ENCODE measurements around the gene SGMS2. TPM values are rescaled to one million over a fixed set of nuclear protein-coding genes. Genes with fewer than 3 reads are reported as not detected.

The SGMS2 gene
- total RNA-seq, 1 donor from 2014 or later: 0.26 TPM

DNA sequence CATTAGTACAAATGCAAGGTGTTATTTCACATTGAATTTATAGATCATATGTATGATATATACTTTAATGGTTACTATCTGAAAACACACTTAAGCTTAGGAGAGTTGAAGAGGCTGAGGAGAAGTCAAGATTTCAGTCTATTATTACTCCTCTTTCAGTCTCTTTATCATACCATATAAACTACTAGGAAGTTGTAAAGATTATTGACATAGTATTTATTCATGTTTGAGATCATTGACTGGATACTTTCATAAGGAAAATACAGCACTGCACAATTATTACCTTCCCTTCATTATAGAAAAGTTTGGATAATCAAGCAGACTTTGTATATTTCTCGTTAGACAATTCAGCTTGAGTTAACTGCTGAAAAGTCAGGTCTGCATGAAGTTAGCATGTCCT lies 10.0 kb upstream of the SGMS2 start:
- Mint-ChIP-seq H3K4me1 (ENCODE audit: unreplicated experiment) (no peaks in the 10 kb centered on the region), H3K36me3 (ENCODE audit: low read depth, unreplicated experiment) (no peaks in the 10 kb centered on the region), H3K27me3 (ENCODE audit: unreplicated experiment) (peaks cover 1% of the 10 kb centered on the region), H3K4me3 (ENCODE audit: unreplicated experiment) (no peak overlapping the region), H3K27ac (ENCODE audit: unreplicated experiment) (no peak overlapping the region), H3K9me3 (ENCODE audit: unreplicated experiment) (no peaks in the 10 kb centered on the region)
- DNase-seq (ENCODE audit: low spot score): no peak
- no peak for TF ChIP-seq CTCF (IDR thresholded peaks at IDR 0.05; ENCODE audit: unreplicated experiment)

- no peaks in the 10 kb centered on the region for H3K4me1 Mint-ChIP-seq (ENCODE audit: unreplicated experiment)
- no peaks in the 10 kb centered on the region for H3K9me3 Mint-ChIP-seq (ENCODE audit: unreplicated experiment)
- H3K4me3 Mint-ChIP-seq (ENCODE audit: unreplicated experiment): no peak overlapping the region
- H3K27ac Mint-ChIP-seq (ENCODE audit: unreplicated experiment): no peak overlapping the region
- no peak for TF ChIP-seq CTCF (IDR thresholded peaks at IDR 0.05; ENCODE audit: unreplicated experiment)
- no peak for DNase-seq (ENCODE audit: low spot score)
- H3K36me3 Mint-ChIP-seq (ENCODE audit: low read depth, unreplicated experiment): no peaks in the 10 kb centered on the region
- H3K27me3 Mint-ChIP-seq (ENCODE audit: unreplicated experiment): peaks cover 1% of the 10 kb centered on the region
These were observed 9.6 kb upstream of the SGMS2 start for GRCh38 chr4:107815158-107815557.

DNA sequence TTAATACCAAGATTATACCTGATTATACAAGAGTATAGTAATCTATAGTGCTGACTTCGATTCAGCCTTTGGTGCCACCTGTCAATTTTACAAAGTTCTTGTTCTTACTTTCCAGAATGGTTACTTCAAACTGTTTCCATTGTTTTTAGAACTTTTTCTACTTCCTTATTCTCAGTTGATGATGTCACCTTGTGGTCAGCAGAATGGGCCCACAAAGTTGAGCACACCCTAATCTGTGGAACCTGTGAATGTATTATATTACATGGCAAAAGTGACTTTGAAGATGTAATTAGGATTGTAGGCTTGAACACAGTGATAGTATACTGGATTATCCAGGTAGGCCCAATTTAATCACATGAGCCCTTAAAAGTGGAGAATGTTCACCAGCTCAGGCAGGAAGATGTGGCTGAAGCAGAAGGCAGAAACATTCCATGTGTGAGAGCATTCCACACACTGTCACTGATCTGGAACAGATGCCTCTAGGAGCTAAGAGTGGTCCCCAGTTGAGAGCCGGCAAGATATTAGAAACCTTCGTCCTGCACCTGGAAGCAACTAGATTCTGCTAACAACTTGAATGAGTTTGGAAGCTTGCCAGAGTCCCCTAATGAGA lies 6.3 kb upstream of the SGMS2 start:
- Mint-ChIP-seq H3K27me3 (ENCODE audit: unreplicated experiment) (peaks cover 1% of the 10 kb centered on the region), H3K36me3 (ENCODE audit: low read depth, unreplicated experiment) (no peaks in the 10 kb centered on the region), H3K9me3 (ENCODE audit: unreplicated experiment) (no peaks in the 10 kb centered on the region), H3K4me1 (ENCODE audit: unreplicated experiment) (no peaks in the 10 kb centered on the region), H3K4me3 (ENCODE audit: unreplicated experiment) (no peak overlapping the region), H3K27ac (ENCODE audit: unreplicated experiment) (no peak overlapping the region)
- no peak for TF ChIP-seq CTCF (IDR thresholded peaks at IDR 0.05; ENCODE audit: unreplicated experiment)
- DNase-seq (ENCODE audit: low spot score): no peak

- Mint-ChIP-seq H3K36me3 (ENCODE audit: low read depth, unreplicated experiment) (no peaks in the 10 kb centered on the region), H3K4me3 (ENCODE audit: unreplicated experiment) (peak overlapping the region; percentile 90), H3K27ac (ENCODE audit: unreplicated experiment) (no peak overlapping the region), H3K9me3 (ENCODE audit: unreplicated experiment) (no peaks in the 10 kb centered on the region), H3K4me1 (ENCODE audit: unreplicated experiment) (peaks cover 5% of the 10 kb centered on the region), H3K27me3 (ENCODE audit: unreplicated experiment) (peaks cover 14% of the 10 kb centered on the region)
- no peak for DNase-seq (ENCODE audit: low spot score)
- no peak for TF ChIP-seq CTCF (IDR thresholded peaks at IDR 0.05; ENCODE audit: unreplicated experiment)
These were observed 822 bp upstream of the SGMS2 start for GRCh38 chr4:107823870-107824349.

GRCh38 chr4:107825072-107825824 lies 516 bp downstream of the SGMS2 start:
- Mint-ChIP-seq H3K9me3 (ENCODE audit: unreplicated experiment) (no peaks in the 10 kb centered on the region), H3K36me3 (ENCODE audit: low read depth, unreplicated experiment) (no peaks in the 10 kb centered on the region), H3K27me3 (ENCODE audit: unreplicated experiment) (peaks cover 14% of the 10 kb centered on the region), H3K4me1 (ENCODE audit: unreplicated experiment) (peaks cover 5% of the 10 kb centered on the region), H3K4me3 (ENCODE audit: unreplicated experiment) (peak overlapping the region; percentile 86), H3K27ac (ENCODE audit: unreplicated experiment) (no peak overlapping the region)
- DNase-seq (ENCODE audit: low spot score): peak; percentile 29
- no peak for TF ChIP-seq CTCF (IDR thresholded peaks at IDR 0.05; ENCODE audit: unreplicated experiment)

All from endothelial cell (in vitro differentiated cells).